NCI-H1694 (cell line): ENCODE measurements around the gene IQSEC3.

Source experiments
- DNase-seq: peaks from one replicate; lab custom pipeline; 2025; lab: John Stamatoyannopoulos, UW

Gene IQSEC3

DNA sequence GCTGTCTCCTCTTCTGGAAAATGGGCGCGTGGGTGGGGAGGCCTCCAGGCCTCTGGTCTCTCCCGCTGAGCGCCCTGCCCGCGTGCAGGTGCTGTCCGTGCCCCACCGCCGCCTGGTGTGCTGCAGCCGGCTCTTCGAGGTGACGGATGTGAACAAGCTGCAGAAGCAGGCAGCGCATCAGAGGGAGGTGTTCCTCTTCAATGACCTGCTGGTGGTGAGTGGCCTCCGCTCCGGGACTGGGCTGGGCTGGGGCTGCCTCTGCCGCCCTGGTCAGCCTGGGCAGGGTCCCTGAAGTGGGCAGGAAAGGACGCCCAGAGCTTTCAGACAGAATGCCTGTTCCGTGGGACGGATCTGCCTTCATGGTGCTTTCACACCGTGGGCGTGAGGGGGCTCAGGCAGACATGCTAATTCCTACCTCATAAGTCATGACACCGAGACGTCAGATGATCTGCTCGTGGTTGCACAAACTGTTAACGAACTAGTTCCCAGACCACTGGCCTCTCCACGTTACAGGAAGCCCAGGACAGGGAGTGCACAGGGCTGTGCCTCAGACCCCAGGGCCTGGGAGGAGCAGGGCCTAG lies 96.9 kb downstream of the IQSEC3 start:
- DNase-seq: no peak

GRCh38 chr12:164207-164606 lies 97.6 kb downstream of the IQSEC3 start:
- DNase-seq: no peak

GRCh38 chr12:165862-166368 lies 99.3 kb downstream of the IQSEC3 start:
- DNase-seq: no peak

DNA sequence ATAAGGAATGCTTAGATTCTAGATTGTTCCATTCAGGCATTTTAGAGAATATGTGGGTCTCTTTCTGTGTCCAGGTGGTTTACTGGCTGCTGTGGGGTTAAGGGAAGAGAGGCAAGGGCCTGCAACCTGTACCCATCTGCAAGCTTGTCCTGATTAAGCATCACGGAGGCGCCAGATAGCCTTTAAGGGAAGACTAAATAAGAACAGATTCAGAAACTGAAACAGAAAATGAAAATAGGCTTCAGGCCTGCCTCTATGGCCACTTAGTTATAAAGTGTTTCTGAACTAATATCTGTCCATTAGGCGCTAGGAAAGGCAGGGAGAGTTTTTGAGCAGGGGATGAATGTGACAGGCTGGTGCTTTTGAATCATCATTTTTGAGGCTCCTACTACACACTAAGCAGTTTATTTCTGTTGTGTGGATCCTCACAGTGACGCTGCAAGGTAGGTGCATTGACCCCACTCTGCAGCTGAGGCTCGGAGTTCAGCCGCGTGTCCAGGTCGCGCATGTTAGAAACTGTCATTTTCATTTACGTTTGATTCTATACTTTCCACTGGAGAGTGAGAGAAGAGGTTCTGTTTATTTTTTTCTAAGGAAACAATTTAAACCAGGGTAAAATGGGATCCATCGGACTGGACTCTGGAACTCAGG lies 100.0 kb downstream of the IQSEC3 start:
- no peak for DNase-seq

DNA sequence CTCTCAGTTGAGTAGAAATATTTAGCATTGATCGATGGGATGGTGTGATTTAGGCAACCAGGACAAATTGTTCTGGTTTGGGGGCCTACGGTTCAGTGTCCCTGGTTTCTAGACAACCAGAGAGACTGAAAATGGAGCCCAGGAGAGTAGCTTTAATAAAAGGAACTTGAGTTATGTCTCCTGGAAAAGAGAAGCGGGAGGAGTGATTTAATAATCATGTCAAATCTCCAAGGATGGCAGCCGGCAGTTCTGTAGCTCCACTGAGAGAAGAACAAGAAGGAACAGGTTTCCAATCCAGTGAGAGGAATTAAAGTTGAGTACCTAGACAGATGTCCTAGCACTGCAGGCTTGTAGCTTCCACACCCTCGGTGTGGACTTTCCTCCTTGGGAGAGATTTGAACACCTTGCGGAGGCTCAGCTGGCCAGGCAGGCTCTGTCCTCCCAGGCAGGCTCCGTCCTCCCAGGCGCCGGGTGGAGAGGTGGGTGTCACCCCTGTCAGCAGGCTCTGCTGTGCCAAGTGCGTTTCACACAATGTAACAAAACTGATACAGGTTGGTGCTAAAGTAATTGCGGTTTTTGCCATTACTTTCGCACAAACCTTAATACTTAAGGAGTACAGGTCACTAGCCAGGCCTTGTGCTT lies 101.5 kb downstream of the IQSEC3 start:
- DNase-seq: no peak

DNA sequence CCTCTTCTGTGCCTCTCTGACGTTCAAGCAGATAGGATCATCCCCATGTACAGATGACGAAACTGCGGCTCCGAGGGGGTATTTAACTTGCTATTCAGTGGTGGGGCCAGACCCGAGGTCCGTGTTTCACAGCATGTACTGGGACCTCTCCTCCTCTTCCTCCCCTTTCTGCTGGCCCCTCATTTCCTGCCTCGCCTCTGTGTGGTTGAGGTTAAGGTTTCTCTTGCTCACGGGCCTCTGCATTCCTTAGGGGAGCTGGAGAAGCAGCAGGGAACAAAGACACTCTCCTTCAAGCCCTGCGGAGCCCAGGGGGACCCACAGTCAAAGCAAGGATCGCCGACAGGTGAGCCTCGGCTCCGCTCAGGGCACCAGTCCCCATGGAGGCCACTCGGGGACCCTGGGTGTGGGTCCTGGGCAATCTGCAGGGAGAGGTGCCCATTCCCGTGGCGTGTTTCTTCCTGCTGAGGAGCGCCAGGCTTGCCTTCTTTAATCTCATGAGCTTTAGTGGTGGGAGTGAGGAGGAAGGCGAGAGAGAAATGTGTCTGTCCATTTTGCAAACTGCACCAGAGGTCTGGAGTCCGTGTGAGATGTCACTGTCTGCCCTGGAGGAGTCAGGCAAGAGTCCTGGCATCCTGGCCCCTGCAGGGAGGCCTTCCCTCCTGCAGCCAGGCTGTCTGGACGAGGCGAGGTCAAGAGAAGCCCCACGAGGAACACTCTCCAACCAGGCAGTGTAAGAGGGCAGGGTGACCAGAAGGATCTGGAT lies 102.4 kb downstream of the IQSEC3 start:
- no peak for DNase-seq

DNA sequence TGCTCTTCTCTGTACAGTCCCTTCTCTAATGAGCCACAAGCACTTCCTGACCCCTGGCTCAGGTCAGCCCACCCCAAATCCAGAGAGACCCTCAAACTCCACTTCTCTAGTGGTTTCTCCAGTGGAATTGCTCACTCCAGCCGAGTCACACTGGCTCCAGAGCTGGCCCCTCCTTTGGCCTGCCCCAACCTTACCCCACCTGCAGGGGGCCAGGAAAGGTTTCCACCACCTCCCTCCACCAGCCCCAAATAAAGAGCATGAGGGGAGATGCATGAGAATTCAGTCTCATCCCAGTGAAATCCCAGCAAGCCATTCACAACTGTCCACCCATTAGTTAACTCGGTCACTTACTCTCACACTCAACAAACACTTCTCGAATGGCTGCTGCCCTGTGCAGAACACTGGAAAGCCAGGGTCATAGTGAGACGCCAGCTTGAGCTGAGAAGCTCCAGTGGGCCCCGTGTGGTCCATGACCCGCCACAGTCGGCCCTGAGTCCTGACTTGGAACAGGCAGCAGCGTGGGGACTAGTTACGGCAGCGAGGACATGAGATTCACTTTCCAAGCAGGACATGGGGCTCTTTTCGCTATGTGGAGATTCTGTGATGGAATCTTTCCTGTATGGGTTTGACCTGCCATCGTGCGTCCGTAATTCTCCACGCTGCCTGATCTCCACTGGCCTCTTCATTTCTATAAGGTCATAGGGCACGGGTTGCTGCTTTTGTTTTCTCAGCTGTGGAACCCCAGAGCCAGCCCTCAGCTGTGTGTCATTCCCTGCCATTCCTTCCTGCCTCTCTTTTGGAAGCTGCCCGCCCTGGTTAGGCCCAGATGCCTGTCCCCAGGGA lies 103.2 kb downstream of the IQSEC3 start:
- DNase-seq: no peak

- no peak for DNase-seq
Measured at GRCh38 chr12:170371-171225, 104.0 kb downstream of the IQSEC3 start.

GRCh38 chr12:171276-171675 lies 104.7 kb downstream of the IQSEC3 start:
- DNase-seq: no peak

DNA sequence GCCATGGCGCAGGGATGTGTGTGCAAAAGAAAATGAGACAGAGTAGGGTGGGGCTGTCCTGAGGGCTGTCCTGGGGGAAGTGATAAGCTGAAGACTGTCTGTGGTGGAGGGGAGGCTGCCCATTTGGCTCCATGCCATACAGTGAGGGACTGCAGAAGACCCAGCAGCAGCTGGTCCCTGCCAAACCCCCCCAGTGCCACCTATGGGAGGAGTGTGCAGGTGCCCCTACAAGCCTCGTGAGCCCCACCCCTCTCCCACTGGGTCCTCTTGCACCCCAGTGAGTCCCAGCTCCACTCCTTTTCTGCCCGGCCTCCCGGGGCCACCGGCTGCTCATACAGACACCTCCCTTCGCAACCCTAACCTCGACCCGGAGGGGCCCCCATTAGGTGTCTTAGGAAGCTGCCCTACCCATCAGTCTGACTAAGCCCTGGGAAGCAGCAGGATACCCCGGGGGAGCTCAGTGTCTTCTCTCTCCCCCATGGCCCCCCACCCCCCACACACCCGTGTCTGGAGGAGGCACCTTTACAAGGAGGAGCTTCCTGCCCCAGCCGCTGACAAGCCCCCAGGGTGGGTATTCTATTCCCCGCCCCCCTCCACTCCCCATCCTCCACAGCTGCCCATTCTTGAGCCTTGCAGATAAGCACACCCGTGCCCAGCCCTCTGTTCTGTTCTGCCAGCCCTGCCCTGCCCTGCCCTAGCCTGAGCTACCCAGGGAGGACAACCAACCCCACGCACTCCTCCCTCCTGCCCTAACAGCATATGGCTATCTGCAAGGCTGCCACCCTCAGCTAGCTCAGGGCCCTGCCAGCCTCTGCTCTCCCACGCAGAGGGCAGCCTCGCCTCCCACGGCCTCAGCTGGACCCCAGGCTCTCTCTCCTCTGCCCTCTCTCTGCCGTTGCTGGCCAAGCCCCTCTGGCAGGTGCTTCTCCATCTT lies 105.4 kb downstream of the IQSEC3 start:
- DNase-seq: no peak

- no peak for DNase-seq
Measured at GRCh38 chr12:172732-173161, 106.2 kb downstream of the IQSEC3 start.

DNA sequence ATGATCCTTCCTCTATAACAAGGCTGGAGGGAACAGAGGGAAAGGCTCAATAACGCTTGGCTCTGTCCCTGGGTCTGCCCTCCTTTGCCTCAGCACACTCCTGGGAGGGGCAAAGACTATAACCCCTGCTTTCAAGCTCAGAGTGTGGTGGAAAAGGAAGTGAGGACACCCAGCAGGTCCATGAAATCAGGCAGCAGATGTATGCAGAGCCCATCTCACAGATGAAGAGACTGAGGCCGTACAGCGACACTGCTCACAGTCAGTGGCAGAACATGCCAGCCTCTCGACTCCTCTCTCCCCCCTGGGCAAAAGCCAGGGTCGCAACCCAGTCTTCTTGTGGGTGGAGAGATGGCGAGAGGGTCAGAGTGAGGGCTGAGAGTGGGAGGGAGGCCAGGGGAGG lies 107.6 kb downstream of the IQSEC3 start:
- DNase-seq: no peak

DNA sequence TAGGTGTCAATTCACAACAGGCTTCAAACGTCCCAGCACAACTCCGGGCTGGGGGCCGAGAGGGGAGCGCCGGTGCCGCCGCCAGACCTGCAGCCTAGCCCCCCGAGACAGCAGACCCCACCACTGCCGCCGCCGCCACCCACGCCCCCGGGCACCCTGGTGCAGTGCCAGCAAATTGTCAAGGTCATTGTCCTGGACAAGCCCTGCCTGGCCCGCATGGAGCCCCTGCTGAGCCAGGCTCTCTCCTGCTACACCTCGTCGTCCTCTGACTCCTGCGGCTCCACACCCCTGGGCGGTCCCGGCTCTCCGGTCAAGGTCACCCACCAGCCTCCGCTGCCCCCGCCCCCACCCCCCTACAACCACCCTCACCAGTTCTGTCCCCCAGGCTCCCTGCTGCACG lies 108.0 kb downstream of the IQSEC3 start:
- DNase-seq: no peak

DNA sequence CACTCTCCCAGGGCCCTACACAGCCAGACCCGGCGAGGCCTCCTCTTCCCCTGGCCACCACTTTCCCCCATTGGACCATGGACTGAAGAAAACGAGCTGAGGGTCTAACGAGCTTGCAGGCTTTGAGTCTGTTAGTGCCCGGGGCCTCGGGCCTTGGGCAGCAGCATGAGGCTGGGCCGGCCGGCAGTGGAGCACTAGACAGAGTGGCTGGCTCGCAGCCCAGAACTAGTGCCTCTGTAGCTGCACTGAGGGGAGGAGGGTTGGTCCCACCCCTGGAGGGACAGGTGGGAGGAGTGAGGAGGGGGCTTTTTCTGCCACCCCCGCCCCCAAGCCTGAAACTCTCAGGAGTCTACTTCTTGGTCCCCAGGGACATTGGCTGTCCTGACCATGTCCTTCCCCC lies 108.7 kb downstream of the IQSEC3 start:
- DNase-seq: peak; percentile 37

- no peak for DNase-seq
Measured at GRCh38 chr12:175759-176158, 109.2 kb downstream of the IQSEC3 start.

DNA sequence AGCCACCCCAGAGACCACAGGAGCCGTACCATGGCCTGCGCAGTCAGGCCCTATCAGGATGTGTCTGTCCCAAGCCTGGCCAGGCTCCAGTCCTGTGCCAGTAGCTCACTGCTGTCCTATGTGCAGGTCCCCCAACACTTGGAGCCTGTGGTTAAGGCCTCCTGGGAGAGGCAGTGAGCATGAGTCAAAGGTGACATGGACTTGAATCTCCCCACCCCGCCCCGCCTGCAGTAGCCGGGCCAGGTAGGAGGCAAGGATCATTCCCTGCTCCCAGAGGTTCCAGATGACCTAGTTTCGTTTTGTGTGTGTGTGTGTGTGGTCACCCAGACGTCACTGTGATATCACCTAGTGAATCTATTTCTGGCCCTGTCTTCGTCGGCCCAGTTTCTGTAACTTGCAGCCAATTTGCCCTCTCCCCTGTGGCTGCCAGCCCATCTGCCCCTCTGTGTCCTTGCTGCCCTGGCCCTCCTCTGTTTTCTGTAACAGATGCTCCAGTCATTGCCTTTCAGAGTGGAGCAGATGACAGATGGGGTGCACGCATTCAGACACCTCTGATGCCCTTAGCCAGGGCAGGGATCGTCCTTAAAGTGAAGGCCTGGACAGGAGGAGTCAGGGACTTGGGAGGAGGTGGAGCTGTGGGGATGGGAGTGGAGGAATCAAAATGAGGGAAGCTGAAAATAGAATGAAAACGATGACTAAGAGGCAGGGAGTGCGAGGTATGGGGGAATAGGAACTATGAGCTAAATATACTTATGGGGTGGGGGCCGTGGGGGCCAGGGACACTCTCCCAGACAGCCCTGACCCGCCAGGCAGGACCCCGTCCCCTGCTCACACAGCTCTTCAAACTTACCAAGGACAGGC lies 110.0 kb downstream of the IQSEC3 start:
- peak; percentile 89 for DNase-seq

DNA sequence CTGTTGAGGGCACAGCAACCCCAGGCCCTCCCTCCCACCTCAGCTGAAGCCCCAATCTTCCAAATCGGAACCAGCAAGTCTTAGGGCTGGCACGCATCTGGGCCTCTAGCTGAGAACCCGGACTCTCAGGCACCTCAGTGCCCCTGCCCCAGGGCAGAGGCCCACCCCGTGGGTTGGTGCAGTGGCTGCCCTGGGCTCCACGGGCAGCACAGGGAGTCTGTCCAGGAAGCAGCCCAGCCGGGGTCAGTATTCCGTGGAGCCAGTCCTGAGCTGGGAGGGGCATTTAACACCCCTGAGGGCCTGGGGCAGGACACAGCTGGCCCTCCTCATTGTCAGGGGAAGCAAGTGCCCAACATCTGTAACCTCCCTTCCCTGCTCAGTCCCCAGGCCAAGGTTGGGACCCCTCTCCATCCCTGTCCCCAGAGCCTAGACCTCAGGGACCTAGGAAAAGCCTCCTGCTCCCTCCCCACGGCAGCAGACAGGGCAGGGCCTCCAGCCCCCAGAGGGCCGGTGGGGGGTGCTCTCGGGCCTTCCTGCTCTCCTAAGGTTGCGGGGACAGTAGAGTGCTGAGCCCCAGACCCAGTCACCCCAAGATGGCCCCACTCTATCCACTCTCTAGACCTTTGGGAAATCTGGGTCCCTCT lies 110.9 kb downstream of the IQSEC3 start:
- no peak for DNase-seq
